ENCODE results near the gene CCN2. TPM values are rescaled to one million over a fixed set of nuclear protein-coding genes. Genes with fewer than 3 reads are reported as not detected.

Gene CCN2
- polyA plus RNA-seq (ENCODE audit: insufficient read length in 4 of 4): 100 to 1,000 TPM; 245 to 300 (median 273) TPM

GRCh38 chr6:131950767-131951575 lies at the start of gene CCN2:
CCN2 (minus strand) TSS chr6:131951372; CDS start chr6:131951172, 200 bp downstream.
- DNase-seq (ENCODE audit: low read depth in 4 of 4, low spot score in 3 of 4): peak; percentile 75 to 85 (median 80)

- DNase-seq (ENCODE audit: low read depth in 4 of 4, low spot score in 3 of 4): no peak
These were observed 49.1 kb upstream of the CCN2 start for GRCh38 chr6:132000296-132000695.

GRCh38 chr6:131999545-132000146 lies 48.5 kb upstream of the CCN2 start:
- no peak for DNase-seq (ENCODE audit: low read depth in 4 of 4, low spot score in 3 of 4)

GRCh38 chr6:131998255-131998982 lies 47.2 kb upstream of the CCN2 start:
- no peak for DNase-seq (ENCODE audit: low read depth in 4 of 4, low spot score in 3 of 4)

GRCh38 chr6:131997429-131998153 lies 46.4 kb upstream of the CCN2 start:
- no peak for DNase-seq (ENCODE audit: low read depth in 4 of 4, low spot score in 3 of 4)

GRCh38 chr6:131995917-131996316 lies 44.7 kb upstream of the CCN2 start:
- no peak for DNase-seq (ENCODE audit: low read depth in 4 of 4, low spot score in 3 of 4)

- no peak for DNase-seq (ENCODE audit: low read depth in 4 of 4, low spot score in 3 of 4)
These were observed 41.4 kb upstream of the CCN2 start for GRCh38 chr6:131992557-131992956.

GRCh38 chr6:131989036-131989435 lies 37.9 kb upstream of the CCN2 start:
- DNase-seq (ENCODE audit: low read depth in 4 of 4, low spot score in 3 of 4): no peak

GRCh38 chr6:131982740-131983259 lies 31.6 kb upstream of the CCN2 start:
- DNase-seq (ENCODE audit: low read depth in 4 of 4, low spot score in 3 of 4): no peak

GRCh38 chr6:131981624-131981978 lies 30.4 kb upstream of the CCN2 start:
- no peak for DNase-seq (ENCODE audit: low read depth in 4 of 4, low spot score in 3 of 4)

GRCh38 chr6:131980791-131981623 lies 29.8 kb upstream of the CCN2 start:
- no peak for DNase-seq (ENCODE audit: low read depth in 4 of 4, low spot score in 3 of 4)

- no peak for DNase-seq (ENCODE audit: low read depth in 4 of 4, low spot score in 3 of 4)
These were observed 29.2 kb upstream of the CCN2 start for GRCh38 chr6:131980338-131980790.

GRCh38 chr6:131979515-131980337 lies 28.6 kb upstream of the CCN2 start:
- no peak for DNase-seq (ENCODE audit: low read depth in 4 of 4, low spot score in 3 of 4)

- no peak for DNase-seq (ENCODE audit: low read depth in 4 of 4, low spot score in 3 of 4)
These were observed 27.4 kb upstream of the CCN2 start for GRCh38 chr6:131978522-131978921.

GRCh38 chr6:131976545-131977061 lies 25.4 kb upstream of the CCN2 start:
- DNase-seq (ENCODE audit: low read depth in 4 of 4, low spot score in 3 of 4): no peak

- DNase-seq (ENCODE audit: low read depth in 4 of 4, low spot score in 3 of 4): no peak
These were observed 21.6 kb upstream of the CCN2 start for GRCh38 chr6:131972741-131973140.

GRCh38 chr6:131970076-131970859 lies 19.1 kb upstream of the CCN2 start:
- no peak for DNase-seq (ENCODE audit: low read depth in 4 of 4, low spot score in 3 of 4)

- no peak for DNase-seq (ENCODE audit: low read depth in 4 of 4, low spot score in 3 of 4)
These were observed 17.5 kb upstream of the CCN2 start for GRCh38 chr6:131968656-131969055.

All from right renal pelvis (tissue), 4 donors.